Activated CD8-positive, alpha-beta memory T cell treated with anti-CD3 and anti-CD28 coated beads, Interleukin-2, amount 50 U/mL, for 24 hours (primary cell): ENCODE measurements around the gene KBTBD4.
"Not testable (repeated sequence)": the region's sequence is repeated elsewhere in the genome, so short reads cannot be mapped to it uniquely, and the experiment has no call there.

Experiments
- DNase-seq: peaks from one replicate; pipeline ENCODE4 v3.0.0-alpha.2; 2020; ENCODE audit errors: extremely low read depth

The KBTBD4 gene

DNA sequence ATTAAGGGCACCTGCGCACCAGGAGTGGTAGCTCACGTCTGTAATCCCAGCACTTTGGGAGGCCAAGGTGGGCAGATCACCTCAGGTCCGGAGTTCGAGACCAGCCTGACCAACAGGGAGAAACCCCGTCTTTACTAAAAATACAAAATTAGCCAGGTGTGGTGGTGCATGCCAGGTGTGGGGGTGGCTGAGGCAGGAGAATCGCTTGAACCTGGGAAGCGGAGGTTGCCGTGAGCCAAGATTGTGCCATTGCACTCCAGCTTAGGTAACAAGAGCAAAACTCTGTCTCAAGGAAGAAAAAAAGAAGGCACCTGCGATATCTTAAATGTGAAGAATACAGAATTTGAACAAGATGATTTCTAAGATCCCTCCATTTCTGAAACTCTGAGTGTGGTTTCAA, 52.7 kb downstream of the KBTBD4 start:
- DNase-seq, result not testable (repeated sequence)

DNA sequence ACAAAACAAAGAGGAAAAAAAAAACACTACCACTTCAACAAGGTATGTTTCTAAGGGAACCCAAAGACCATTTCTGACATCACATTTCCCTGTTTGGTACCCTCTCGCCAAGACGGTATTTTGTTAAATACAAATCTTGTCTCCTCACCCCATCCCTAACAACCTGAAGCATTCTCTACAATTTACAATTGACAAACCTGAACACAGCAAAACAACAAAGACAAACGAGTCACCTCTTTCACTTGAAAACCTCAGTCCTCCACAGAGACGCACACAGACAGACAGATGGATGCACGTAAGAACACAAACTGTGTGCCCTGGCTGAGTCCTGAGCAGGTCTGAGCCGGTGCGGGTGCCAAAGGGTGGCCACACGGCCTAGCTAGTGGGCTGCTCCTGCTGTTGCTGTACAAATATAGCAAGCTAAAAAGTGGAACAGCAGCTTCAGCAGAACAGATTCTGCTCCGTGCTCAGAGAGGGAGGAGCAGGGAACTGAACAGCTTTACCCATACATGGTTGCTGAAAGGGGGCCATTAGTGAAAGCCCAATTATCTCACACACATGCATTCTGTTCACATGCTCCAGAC, 54.4 kb downstream of the KBTBD4 start:
- no peak for DNase-seq

DNA sequence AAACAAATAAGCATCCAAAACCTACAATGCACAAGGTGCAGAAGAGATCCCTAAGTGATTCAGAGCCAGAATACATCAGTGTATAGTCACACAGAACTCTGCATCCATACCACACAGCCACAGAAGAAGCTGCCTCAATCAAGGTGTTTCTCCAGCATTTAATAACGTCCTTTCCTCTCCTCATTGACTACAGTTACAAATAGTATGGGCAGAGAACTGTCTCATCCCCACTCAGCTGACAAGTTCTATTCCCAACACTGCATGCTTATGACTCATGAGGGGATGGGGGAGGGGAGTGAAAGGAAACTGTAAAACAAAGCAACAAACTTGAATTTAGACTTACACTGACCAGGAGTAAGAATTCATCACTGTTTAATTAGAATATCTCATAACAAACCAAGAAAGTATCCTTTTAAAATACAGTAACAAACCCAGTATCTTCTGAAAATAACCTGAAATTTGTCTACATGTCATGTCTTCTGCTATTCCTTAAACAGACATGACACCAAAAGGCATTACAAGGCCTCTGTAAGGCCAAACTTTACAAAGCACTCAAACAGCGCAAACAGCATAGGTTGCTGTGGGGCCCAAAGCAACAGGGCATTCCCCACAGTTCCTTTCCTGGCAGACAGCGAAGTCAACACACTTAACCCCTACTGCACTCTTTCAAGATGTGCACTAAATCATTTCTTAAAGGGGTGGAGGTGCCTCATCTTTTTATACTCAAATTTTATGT, 55.1 kb downstream of the KBTBD4 start:
- DNase-seq, result no peak
